NT2/D1 (cell line): Measurements from ENCODE around the gene AFAP1L1.

Experiments
- SUZ12 ChIP-seq: IDR thresholded peaks from 2 replicates; pipeline ENCODE4 v1.6.1; 2011; ENCODE audit not compliant: insufficient read length, insufficient read depth; ENCODE audit errors: extremely low read depth
- YY1 ChIP-seq: IDR thresholded peaks from 2 replicates; pipeline ENCODE4 v1.6.1; 2011; ENCODE audit not compliant: insufficient read length, insufficient read depth
- ZNF274 ChIP-seq: IDR thresholded peaks from 2 replicates; pipeline ENCODE4 v1.6.1; 2011; ENCODE audit warnings: mild to moderate bottlenecking, low read depth, low read length

GRCh38 chr5:149379818-149380374 is 108.2 kb downstream of the AFAP1L1 start:
- no peak for TF ChIP-seq ZNF274
- TF ChIP-seq SUZ12 = no peak
- no peak for TF ChIP-seq YY1
